ENCODE data around the gene AHRR.
A peak's percentile ranks its signal among the peaks of the same experiment; 100 is the strongest.

Gene AHRR

DNA sequence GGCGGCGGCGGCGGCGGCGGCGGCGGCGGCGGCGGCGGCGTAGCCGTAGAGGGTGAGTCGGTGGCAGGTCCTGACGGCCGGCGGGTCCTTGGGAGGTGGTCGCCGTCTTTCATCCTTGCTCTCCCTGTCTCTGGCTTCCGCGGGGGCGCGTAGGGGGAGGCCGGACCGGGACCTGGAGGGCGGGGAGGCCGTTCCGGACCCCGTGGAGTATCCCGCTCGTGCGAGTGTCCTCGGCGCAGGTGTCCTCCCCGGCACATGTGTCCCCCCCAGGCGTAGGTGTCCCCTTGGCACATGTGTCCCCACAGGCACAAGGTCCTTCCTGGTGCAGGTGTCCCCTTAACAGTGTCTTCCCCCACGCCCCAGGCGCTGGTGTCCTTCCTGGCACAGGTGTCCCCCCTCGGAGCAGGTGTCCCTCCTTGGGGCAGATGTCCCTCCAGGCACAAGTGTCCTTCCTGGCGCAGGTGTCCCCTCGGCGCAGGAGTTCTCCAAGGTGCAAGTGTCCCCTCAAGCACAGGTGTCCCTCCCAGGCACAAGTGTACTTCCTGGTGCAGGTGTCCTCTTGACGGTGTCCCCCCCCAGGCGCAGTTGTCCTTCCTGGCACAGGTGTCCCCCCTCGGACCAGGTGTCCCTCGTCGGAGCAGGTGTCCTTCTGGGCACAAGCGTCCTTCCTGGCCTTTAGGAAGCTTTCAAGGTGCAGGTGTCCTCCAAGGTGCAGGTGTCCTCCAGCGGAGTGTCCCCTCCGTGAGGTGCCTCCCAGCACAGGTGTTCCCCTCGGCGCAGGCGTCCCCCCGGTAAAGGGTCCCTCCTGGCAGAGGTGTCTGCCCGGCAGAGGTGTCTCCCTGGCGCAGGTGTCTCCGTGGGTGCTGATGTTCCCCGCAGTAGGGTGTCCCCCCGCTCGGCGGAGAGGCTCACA lies 122.0 kb downstream of the AHRR start:
- peak; percentile 36 for DNase-seq (ENCODE audit: low spot score)

DNA sequence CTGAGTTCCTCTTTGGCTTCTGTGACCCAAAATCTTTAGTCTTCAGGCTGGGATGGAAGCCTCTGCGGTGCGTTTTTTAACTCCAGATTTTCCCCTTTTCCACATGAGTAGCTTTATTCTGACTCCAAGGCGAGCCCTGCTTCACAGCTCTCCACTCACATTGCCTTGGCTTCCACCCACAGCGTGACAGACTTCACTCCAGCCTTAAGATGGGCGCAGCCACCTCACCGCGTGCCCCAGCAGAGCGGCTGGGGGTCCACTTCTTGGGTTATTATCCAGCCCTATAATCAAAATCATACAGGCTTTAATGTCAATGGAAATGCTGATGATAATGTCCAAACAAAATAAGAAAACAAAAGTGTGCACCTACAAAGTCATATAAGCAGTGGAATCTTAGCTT lies 122.7 kb downstream of the AHRR start:
- no peak for DNase-seq (ENCODE audit: low spot score)

DNA sequence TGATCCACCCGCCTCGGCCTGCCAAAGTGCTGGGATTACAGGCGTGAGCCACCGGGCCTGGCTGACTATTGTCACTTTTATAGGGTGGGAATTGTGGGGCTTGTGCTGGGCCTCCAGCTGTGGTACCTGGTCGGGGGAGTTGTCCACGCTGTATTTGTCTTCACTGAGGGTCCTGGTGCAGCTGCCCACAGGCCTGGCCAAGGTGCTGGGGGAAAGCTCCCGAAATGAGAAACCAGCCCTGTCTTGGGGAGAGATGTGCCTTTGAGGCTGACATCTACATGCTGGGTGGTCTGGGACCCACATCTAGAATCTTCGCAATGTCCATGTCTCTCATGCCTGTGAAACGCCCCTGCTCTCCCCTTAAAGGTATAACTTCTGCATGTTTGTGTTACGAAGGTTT lies 124.1 kb downstream of the AHRR start:
- no peak for DNase-seq (ENCODE audit: low spot score)

DNA sequence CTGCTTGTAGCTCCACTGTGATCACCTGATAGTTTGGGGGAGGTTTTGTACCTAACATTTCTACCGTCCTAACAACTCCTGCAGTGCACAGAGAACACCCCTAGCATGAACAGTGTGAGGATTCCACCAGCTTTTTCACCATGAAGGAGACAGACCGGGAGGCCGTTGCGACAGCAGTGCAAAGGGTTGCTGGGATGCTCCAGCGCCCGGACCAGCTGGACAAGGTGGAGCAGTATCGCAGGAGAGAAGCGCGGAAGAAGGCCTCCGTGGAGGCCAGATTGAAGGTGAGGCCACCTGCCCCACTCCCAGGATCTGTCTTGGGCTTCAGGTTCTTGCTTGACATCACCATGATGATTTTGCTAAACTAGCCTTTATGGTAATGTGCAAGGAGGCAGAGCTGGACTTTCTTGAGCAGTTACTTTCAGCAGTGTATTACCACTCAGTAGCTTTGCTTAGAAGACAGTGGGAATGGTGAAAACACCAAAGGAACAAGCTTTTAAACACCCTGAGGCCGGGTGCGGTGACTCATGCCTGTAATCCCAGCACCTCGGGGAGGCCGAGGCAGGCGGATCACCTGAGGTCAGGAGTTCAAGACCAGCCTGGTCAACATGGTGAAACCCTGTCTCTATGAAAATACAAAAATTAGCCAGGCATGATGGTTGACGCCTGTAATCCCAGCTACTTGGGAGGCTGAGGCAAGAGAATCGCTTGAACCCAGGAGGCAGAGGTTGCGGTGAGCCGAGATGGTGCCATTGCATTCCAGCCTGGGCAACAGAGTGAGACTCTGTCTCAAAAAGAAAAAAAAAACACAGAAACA lies 124.8 kb downstream of the AHRR start:
- DNase-seq (ENCODE audit: low spot score): no peak

GRCh38 chr5:446883-447263 lies 125.4 kb downstream of the AHRR start:
- peak; percentile 69 for DNase-seq (ENCODE audit: low spot score)

- DNase-seq (ENCODE audit: low spot score): no peak
Observed at GRCh38 chr5:447501-447900, 126.0 kb downstream of the AHRR start.

- no peak for DNase-seq (ENCODE audit: low spot score)
Observed at GRCh38 chr5:448061-448765, 126.7 kb downstream of the AHRR start.

DNA sequence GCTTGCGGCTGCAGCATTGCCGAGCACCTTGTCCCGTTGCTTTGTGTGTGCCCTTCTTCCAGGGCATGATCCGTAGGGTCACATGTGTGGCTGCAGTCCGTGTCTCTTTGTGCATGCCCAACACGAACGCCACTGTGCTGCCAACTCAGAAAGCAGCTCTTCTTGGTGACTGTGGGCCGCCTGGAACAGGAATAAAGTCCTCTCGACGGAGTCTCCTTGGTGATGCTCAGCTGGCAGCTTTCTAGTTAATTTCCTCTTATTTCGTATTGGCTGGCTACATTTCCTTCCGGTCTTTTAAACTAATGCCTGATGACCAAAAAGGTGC lies 127.2 kb downstream of the AHRR start:
- DNase-seq (ENCODE audit: low spot score): no peak

DNA sequence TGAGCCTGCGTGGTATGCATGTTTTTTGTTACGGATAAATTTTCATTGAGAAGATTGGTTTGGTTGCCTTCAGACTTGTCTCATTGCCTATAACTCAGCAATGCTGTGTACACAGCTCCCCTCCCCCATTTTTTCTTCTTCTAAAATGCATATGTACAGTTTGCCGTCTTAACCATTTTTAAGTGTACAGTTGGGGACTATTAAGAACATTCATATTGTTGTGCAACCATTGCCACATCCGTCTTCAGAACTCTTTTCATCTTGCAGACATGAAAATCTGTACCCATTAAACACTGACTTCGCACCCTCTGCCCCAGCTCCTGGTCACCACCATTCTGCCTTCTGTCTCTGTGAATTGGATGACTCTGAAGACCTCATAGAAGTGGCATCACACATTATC lies 127.6 kb downstream of the AHRR start:
- DNase-seq (ENCODE audit: low spot score): no peak

- DNase-seq (ENCODE audit: low spot score): no peak
Observed at GRCh38 chr5:451587-452458, 130.3 kb downstream of the AHRR start.

DNA sequence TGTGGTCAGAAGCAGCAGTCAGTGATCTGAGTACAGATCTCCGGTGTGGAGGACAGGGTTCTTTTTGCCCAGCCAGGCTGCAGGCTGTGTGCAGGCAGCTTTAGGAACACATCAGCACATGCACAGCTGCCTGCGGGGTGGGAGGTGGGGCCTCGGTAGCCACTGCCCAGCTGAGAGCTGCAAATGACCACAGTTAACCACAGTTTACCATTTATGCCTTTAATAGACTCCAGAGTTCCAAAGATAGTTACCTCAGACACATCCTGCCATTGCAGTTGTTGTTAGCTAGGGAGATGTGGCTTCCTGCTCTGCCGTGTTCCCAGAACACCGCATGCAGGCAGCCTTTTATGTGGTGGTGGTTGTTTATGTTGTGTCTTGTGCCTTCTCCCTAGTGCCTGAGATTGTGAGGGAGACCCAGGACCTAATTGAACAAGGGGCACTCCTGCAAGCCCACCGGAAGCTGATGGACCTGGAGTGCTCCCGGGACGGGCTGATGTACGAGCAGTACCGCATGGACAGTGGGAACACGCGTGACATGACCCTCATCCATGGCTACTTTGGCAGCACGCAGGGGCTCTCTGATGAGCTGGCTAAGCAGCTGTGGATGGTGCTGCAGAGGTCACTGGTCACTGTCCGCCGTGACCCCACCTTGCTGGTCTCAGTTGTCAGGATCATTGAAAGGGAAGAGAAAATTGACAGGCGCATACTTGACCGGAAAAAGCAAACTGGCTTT lies 131.6 kb downstream of the AHRR start:
- no peak for DNase-seq (ENCODE audit: low spot score)

- DNase-seq (ENCODE audit: low spot score): no peak
Observed at GRCh38 chr5:453725-454481, 132.4 kb downstream of the AHRR start.

GRCh38 chr5:454936-455335 lies 133.4 kb downstream of the AHRR start:
- DNase-seq (ENCODE audit: low spot score): no peak

DNA sequence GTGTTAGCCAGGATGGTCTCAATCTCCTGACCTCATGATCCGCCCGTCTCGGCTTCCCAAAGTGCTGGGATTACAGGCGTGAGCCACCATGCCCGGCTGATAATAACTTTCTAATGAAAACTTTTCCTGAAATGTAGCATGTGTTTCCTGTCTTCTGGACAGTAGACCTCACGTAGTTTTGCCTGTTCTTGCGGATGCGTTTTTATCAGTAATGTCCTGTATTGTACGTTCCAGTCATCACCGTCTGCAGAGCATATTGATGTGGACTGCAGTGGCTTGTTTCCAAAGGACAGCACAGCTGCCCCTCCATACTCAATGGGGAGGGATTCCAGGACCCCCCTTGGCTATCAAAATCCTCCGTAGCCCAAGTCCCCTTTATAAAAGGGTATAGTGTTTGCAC lies 134.3 kb downstream of the AHRR start:
- DNase-seq (ENCODE audit: low spot score): no peak

DNA sequence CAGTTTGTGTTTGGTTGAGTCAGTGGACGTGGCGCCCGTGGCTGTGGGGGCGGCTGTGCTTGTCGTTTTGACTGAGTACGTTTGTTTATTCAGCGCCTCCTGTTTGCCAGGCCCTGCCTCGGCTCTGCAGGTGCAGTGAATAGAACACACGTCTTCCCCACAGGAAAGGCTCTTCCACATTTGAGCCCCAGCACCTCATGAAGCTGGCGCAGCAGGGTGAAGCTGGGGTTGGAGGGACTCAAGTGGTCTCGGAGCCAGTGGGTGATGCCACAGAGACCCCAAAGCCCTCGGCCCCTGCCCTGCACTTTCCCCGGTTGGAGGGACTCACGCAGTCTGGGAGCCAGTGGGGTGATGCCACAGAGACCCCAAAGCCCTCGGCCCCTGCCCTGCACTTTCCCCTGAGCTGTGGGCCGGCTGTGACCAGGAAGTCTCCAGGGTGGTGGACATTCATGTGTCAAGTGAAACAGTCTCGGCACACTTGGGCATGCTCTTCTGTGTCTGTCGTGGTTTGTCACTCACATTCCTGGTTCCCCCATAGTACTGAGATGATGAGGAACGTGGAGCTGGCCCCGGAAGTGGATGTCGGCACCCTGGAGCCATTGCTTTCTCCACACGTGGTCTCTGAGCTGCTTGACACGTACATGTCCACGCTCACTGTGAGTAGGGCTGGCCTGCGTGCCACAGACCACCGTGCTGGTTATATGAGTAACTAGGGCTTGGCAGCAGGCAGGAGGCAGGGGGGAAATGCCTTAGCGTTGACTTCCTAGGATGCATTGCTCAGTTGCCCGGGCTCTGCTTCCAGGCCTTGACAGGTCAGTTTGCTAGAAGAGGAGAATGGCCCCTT lies 135.1 kb downstream of the AHRR start:
- DNase-seq (ENCODE audit: low spot score): no peak

GRCh38 chr5:457195-457961 lies 135.9 kb downstream of the AHRR start:
- no peak for DNase-seq (ENCODE audit: low spot score)

- no peak for DNase-seq (ENCODE audit: low spot score)
Observed at GRCh38 chr5:458547-459353, 137.2 kb downstream of the AHRR start.

Measured in SW480 (cell line).